AG09309 (cell line): ENCODE results near the gene SLCO3A1.

ENCODE experiments used
- DNase-seq: peaks from one replicate; pipeline ENCODE4 v3.0.0-alpha.2; 2010; ENCODE audit warnings: low read depth
- H3K4me3 ChIP-seq: 2 replicates; pipeline ENCODE4 v1.5.1; 2011; ENCODE audit warnings: mild to moderate bottlenecking, low read depth, low read length, moderate library complexity; ENCODE audit not compliant: control insufficient read depth
- TF ChIP-seq, protein P1 (sequence below): IDR thresholded peaks from 2 replicates; pipeline ENCODE4 v1.5.1; 2011; ENCODE audit warnings: mild to moderate bottlenecking, low read depth, low read length, inconsistent platforms; ENCODE audit not compliant: insufficient read depth, control insufficient read depth; ENCODE audit errors: missing control alignments

Gene SLCO3A1

GRCh38 chr15:91853511-91853947, at the start of gene SLCO3A1:
TSS of gene SLCO3A1 (plus strand) at chr15:91853708.
- peak within 1 kb of the TSS; percentile 56 for H3K4me3 ChIP-seq
- DNase-seq, result no peak

GRCh38 chr15:91807122-91807521, 46.4 kb upstream of the SLCO3A1 start:
- DNase-seq, result no peak
- no peak overlapping the region for H3K4me3 ChIP-seq
- TF ChIP-seq, protein P1, sequence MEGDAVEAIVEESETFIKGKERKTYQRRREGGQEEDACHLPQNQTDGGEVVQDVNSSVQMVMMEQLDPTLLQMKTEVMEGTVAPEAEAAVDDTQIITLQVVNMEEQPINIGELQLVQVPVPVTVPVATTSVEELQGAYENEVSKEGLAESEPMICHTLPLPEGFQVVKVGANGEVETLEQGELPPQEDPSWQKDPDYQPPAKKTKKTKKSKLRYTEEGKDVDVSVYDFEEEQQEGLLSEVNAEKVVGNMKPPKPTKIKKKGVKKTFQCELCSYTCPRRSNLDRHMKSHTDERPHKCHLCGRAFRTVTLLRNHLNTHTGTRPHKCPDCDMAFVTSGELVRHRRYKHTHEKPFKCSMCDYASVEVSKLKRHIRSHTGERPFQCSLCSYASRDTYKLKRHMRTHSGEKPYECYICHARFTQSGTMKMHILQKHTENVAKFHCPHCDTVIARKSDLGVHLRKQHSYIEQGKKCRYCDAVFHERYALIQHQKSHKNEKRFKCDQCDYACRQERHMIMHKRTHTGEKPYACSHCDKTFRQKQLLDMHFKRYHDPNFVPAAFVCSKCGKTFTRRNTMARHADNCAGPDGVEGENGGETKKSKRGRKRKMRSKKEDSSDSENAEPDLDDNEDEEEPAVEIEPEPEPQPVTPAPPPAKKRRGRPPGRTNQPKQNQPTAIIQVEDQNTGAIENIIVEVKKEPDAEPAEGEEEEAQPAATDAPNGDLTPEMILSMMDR, result no peak

More at GRCh38 chr15:91853511-91853947, at the start of gene SLCO3A1:
- TF ChIP-seq, protein P1, result no peak

GRCh38 chr15:91813924-91814323, 39.6 kb upstream of the SLCO3A1 start:
- TF ChIP-seq, protein P1, result no peak
- no peak for DNase-seq
- no peak overlapping the region for H3K4me3 ChIP-seq

GRCh38 chr15:91816942-91817341, 36.6 kb upstream of the SLCO3A1 start:
- no peak overlapping the region for H3K4me3 ChIP-seq
- TF ChIP-seq, protein P1, result no peak

GRCh38 chr15:91821458-91821857, 32.0 kb upstream of the SLCO3A1 start:
- no peak for DNase-seq
- H3K4me3 ChIP-seq, result no peak overlapping the region
- TF ChIP-seq, protein P1, result no peak

More at GRCh38 chr15:91816942-91817341, 36.6 kb upstream of the SLCO3A1 start:
- DNase-seq, result no peak

- TF ChIP-seq, protein P1, result no peak
- DNase-seq, result no peak
Measured at GRCh38 chr15:91824256-91824655, 29.3 kb upstream of the SLCO3A1 start.

GRCh38 chr15:91826443-91826842, 27.1 kb upstream of the SLCO3A1 start:
- no peak overlapping the region for H3K4me3 ChIP-seq
- TF ChIP-seq, protein P1, result no peak
- DNase-seq, result no peak

More at GRCh38 chr15:91824256-91824655, 29.3 kb upstream of the SLCO3A1 start:
- no peak overlapping the region for H3K4me3 ChIP-seq
